A673 (cell line): ENCODE data around the gene LYPD5. TPM values are rescaled to one million over a fixed set of nuclear protein-coding genes. Genes with fewer than 3 reads are reported as not detected.

Experiments used
- BruUV-seq: library from RNA; stranded (reverse); fragments of 400-500 nt; replicated peaks from 2 replicates; lab custom pipeline; 2021; lab: Mats Ljungman, UMichigan
- CTCF ChIA-PET: fragments of 300-600 bp; sonication (Branson Sonifier 250); formaldehyde crosslinking; loops from one replicate; lab custom pipeline; 2022; ENCODE audit warnings: antibody characterized with exemption; lab: Charles Lee
- POLR2A ChIA-PET: fragments of 300-600 bp; sonication (Branson Sonifier 250); formaldehyde crosslinking; loops from one replicate; lab custom pipeline; 2022; ENCODE audit warnings: antibody characterized with exemption; ENCODE audit not compliant: low non-redundant PET; lab: Charles Lee
- DNase-seq: peaks from one replicate; pipeline ENCODE4 v3.0.0-alpha.2; 2015; ENCODE audit warnings: low spot score
- H3K27ac ChIP-seq: fragments of 200-600 bp; sonication (generic); 2 replicates; pipeline ENCODE4 v1.5.1; 2016; ENCODE audit warnings: mixed run types, low read depth, mild to moderate bottlenecking, mixed read lengths, antibody characterized with exemption, low read length; ENCODE audit not compliant: poor library complexity, severe bottlenecking
- H3K27me3 ChIP-seq: fragments of 200-600 bp; sonication (generic); replicated peaks from 2 replicates; pipeline ENCODE4 v1.6.1; 2017; ENCODE audit warnings: mixed run types, low read depth, mild to moderate bottlenecking, mixed read lengths, antibody characterized with exemption, low read length; ENCODE audit not compliant: insufficient read depth, poor library complexity
- H3K36me3 ChIP-seq: fragments of 200-600 bp; sonication (generic); 2 replicates; pipeline ENCODE4 v1.6.1; 2016; ENCODE audit warnings: mixed run types, mild to moderate bottlenecking, mixed read lengths, antibody characterized with exemption, low read length; ENCODE audit not compliant: insufficient read depth, poor library complexity, severe bottlenecking
- H3K4me1 ChIP-seq: fragments of 200-600 bp; sonication (generic); 2 replicates; pipeline ENCODE4 v1.6.1; 2017; ENCODE audit warnings: mixed run types, mild to moderate bottlenecking, mixed read lengths, antibody characterized with exemption, low read length; ENCODE audit not compliant: insufficient read depth, poor library complexity, severe bottlenecking
- H3K4me3 ChIP-seq: fragments of 200-600 bp; sonication (generic); 2 replicates; pipeline ENCODE4 v1.5.1; 2016; ENCODE audit warnings: low read depth, mixed run types, mild to moderate bottlenecking, mixed read lengths, low read length; ENCODE audit not compliant: poor library complexity, severe bottlenecking
- H3K9me3 ChIP-seq: fragments of 200-600 bp; sonication (generic); 2 replicates; pipeline ENCODE4 v1.6.1; 2016; ENCODE audit warnings: mixed run types, low read depth, mild to moderate bottlenecking, mixed read lengths, antibody characterized with exemption, low read length; ENCODE audit not compliant: poor library complexity, severe bottlenecking
- CTCF ChIP-seq: fragments of 300-800, 200-600 bp; sonication (generic); conservative IDR thresholded peaks from 2 replicates; pipeline ENCODE4 v1.5.1; 2017; ENCODE audit warnings: low read depth, mild to moderate bottlenecking, antibody characterized with exemption, low read length, moderate library complexity, mixed read lengths
- EZH2 ChIP-seq: fragments of 200-600 bp; sonication (generic); IDR thresholded peaks from 2 replicates; pipeline ENCODE4 v1.6.1; 2017; ENCODE audit warnings: borderline replicate concordance, low read depth, mild to moderate bottlenecking, mixed read lengths, antibody characterized with exemption, low read length; ENCODE audit not compliant: poor library complexity, severe bottlenecking
- intact Hi-C: fragments of 100-400 bp; cut with micrococcal nuclease; formaldehyde crosslinking; loops from one replicate; pipeline ENCODE4 v1.10.0; 2022; ENCODE audit not compliant: unreplicated experiment
- total RNA-seq: library from RNA; stranded (reverse); gene quantifications from 2 replicates; pipeline ENCODE4 v1.2.3, GENCODE V29; 2021

LYPD5 gene
- total RNA-seq, 1 experiment from 2014 or later = not detected

- peaks cover 75% of the 10 kb centered on the region for H3K9me3 ChIP-seq
- intact Hi-C loops = no loop called here
- no peak overlapping the region for H3K27ac ChIP-seq
- H3K4me3 ChIP-seq = no peak overlapping the region
- DNase-seq = no peak
- no peak for TF ChIP-seq CTCF
- no peak for TF ChIP-seq EZH2
- H3K27me3 ChIP-seq = no peaks in the 10 kb centered on the region
- BruUV-seq = no TSS peak
- no peaks in the 10 kb centered on the region for H3K4me1 ChIP-seq
- H3K36me3 ChIP-seq = peaks cover 34% of the 10 kb centered on the region
- CTCF ChIA-PET = no interaction called here
- POLR2A ChIA-PET = no interaction called here
These were observed 45.0 kb upstream of the LYPD5 start for GRCh38 chr19:43847246-43847645.

- Histone ChIP-seq H3K4me1 (no peaks in the 10 kb centered on the region), H3K27ac (no peak overlapping the region), H3K36me3 (peaks cover 50% of the 10 kb centered on the region), H3K4me3 (no peak overlapping the region), H3K9me3 (peaks cover 56% of the 10 kb centered on the region), H3K27me3 (no peaks in the 10 kb centered on the region)
- POLR2A ChIA-PET = no interaction called here
- TF ChIP-seq CTCF = no peak
- no peak for TF ChIP-seq EZH2
- no peak for DNase-seq
- CTCF ChIA-PET = no interaction called here
- BruUV-seq = no TSS peak
- intact Hi-C loops = no loop called here
These were observed 39.8 kb upstream of the LYPD5 start for GRCh38 chr19:43842007-43842406.

GRCh38 chr19:43839139-43839538, 36.9 kb upstream of the LYPD5 start:
- no peak for DNase-seq
- intact Hi-C loops = no loop called here
- peaks cover 49% of the 10 kb centered on the region for H3K36me3 ChIP-seq
- ChIA-PET POLR2A (no interaction called here), CTCF (no interaction called here)
- H3K4me3 ChIP-seq = no peak overlapping the region
- no TSS peak for BruUV-seq
- H3K9me3 ChIP-seq = peaks cover 31% of the 10 kb centered on the region
- no peak overlapping the region for H3K27ac ChIP-seq
- H3K27me3 ChIP-seq = no peaks in the 10 kb centered on the region
- no peaks in the 10 kb centered on the region for H3K4me1 ChIP-seq
- TF ChIP-seq CTCF (no peak), EZH2 (no peak)
